ENCODE results near the gene ARMH4. TPM values are rescaled to one million over a fixed set of nuclear protein-coding genes. Genes with fewer than 3 reads are reported as not detected.

Gene ARMH4
- total and polyA plus RNA-seq, 10 of the 15 experiments (the other 5 are each of a cell fraction or from before 2014, with no cell fraction given) = 0.50 to 0.97 (median 0.60) TPM; not detected in 7

DNA sequence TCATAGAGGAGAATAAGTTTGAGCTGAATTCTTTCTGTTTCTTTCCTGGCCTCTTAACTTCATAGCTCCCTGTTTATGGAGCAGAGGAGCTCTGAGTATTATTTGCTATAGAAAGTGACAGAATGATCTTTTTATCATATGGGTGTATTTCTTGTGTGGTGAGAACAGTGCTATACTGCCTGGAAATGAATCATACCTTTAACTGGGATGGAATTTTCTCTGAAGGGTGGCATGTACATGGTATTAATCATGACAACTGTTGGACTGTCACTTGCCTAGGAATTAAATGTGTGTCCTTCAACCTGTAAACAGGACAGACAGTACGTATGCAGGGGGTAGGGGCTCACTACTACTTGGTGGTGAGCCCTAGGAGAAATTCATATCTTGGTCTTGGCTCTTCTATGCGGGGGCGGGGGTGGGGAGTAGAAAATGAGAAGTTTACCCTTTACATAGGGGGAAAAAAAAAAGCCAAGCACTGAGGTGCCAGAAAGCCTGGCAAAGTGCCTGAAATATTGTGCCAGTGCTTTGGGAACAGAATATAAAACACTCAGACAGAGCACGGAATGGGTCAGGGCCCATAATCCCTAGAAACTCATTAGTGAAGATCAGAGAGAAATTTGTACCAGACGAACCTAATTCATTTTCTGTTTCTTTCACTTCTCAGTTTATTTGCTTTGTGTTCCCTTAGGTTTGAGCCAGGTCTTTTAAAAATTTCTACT, 33.8 kb downstream of the ARMH4 start:
- Histone ChIP-seq H3K9me3 (replicated peaks; ENCODE audit: control insufficient read depth, insufficient read depth, low read length) (no peaks in the 10 kb centered on the region), H3K4me2 (ENCODE audit: control insufficient read depth, insufficient read depth) (no peak overlapping the region), H2AFZ (ENCODE audit: control insufficient read depth, low read depth, low read length) (no peak overlapping the region), H3K9ac (ENCODE audit: control insufficient read depth, insufficient read depth, low read length) (no peak overlapping the region), H3K4me3 (no peak overlapping the region), H3K27me3 (replicated peaks in 1 of 2; ENCODE audit: control insufficient read depth in 2 of 2, insufficient read depth in 2 of 2, low read length in 1 of 2) (no peaks in the 10 kb centered on the region), H4K20me1 (ENCODE audit: control insufficient read depth, insufficient read depth) (no peaks in the 10 kb centered on the region), H3K36me3 (ENCODE audit: control insufficient read depth in 2 of 2, insufficient read depth in 2 of 2, low read length in 1 of 2) (no peaks in the 10 kb centered on the region), H3K79me2 (ENCODE audit: control insufficient read depth, insufficient read depth, low read length) (no peaks in the 10 kb centered on the region), H3K4me1 (ENCODE audit: control insufficient read depth, insufficient read depth, low read length) (no peaks in the 10 kb centered on the region), H3K27ac (ENCODE audit: control insufficient read depth, insufficient read depth) (no peak overlapping the region)
- DNase-seq (ENCODE audit: low read depth, low spot score) (no peak), ATAC-seq (no peak), FAIRE-seq (no peak)
- in situ Hi-C loops (cut with MboI) (no loop called here), intact Hi-C loops (cut with micrococcal nuclease; ENCODE audit: unreplicated experiment) (no loop called here)
- ChIA-PET SMC1A (ENCODE audit: uncharacterized antibody, unreplicated experiment) (no interaction called here), CTCF (interaction anchor here (1.1 to 1.8 kb wide), 2 partner anchors 10 to 47 kb away, joined by 3 to 12 read pairs; no protein-coding TSS in a partner anchor), RAD21 (ENCODE audit: unreplicated experiment) (no interaction called here), POLR2A (no interaction called here)
- BruUV-seq (replicated peaks) = no TSS peak
- no peak for TF ChIP-seq HDAC2 (IDR thresholded peaks at IDR 0.05)
- no peak for TF ChIP-seq CBFB (IDR thresholded peaks at IDR 0.05; ENCODE audit: low read depth)
- 24% methylated on average over 5 of the region's 5 CpGs for WGBS (ENCODE audit: insufficient coverage, insufficient replicate concordance, low lambda C conversion rate, missing lambda C conversion rate)

DNA sequence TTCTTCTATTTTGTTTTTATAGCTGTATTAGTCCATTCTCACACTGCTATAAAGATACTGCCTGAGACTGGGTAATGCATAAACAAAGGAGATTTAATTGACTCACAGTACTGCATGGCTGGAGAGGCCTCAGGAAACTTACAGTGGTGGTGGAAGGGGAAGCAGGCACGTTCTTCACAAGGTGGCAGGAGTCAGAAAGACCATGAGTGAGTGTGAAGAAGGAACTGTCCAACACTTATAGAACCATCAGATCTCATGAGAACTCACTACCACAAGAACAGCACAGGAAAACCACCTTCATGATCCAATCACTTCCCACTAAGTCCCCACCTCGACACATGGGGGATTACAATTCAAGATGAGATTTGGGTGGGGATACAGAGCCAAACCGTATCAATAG, 42.3 kb downstream of the ARMH4 start:
- no peak for TF ChIP-seq NBN (IDR thresholded peaks at IDR 0.05)
- peak; percentile 24; the same call in 1 of the 2 replicates for TF ChIP-seq REST (IDR thresholded peaks at IDR 0.05; ENCODE audit: low read depth, low read length)
- H3K4me1 ChIP-seq (ENCODE audit: control insufficient read depth, insufficient read depth, low read length) = no peaks in the 10 kb centered on the region
- RAD21 ChIA-PET (ENCODE audit: unreplicated experiment) = no interaction called here
- intact Hi-C loops (cut with micrococcal nuclease; ENCODE audit: unreplicated experiment) (loop anchor here (2.0 to 5.0 kb wide), 2 partner anchors 253 to 288 kb away; partner anchors contain the start of gene TOMM20L), in situ Hi-C loops (cut with MboI) (no loop called here)
- no peak for FAIRE-seq
- SMC1A ChIA-PET (ENCODE audit: uncharacterized antibody, unreplicated experiment) = interaction anchor here (0.6 to 2.1 kb wide), 4 partner anchors 54 to 1293 kb away, joined by 3 to 9 read pairs (median 3); no protein-coding TSS in a partner anchor
- H2AFZ ChIP-seq (ENCODE audit: control insufficient read depth, low read depth, low read length) = no peak overlapping the region
- no peaks in the 10 kb centered on the region for H4K20me1 ChIP-seq (ENCODE audit: control insufficient read depth, insufficient read depth)
- H3K27ac ChIP-seq (ENCODE audit: control insufficient read depth, insufficient read depth) = no peak overlapping the region
- 2% methylated on average over 3 of the region's 3 CpGs for WGBS (ENCODE audit: insufficient coverage, insufficient replicate concordance, low lambda C conversion rate, missing lambda C conversion rate)
- H3K79me2 ChIP-seq (ENCODE audit: control insufficient read depth, insufficient read depth, low read length) = no peaks in the 10 kb centered on the region
- H3K9ac ChIP-seq (ENCODE audit: control insufficient read depth, insufficient read depth, low read length) = no peak overlapping the region
- CTCF ChIA-PET = interaction anchor here (1.2 to 5.4 kb wide), 6 partner anchors 8 to 285 kb away, joined by 3 to 19 read pairs (median 8); partner anchors contain the start of gene TOMM20L
- DNase-seq (ENCODE audit: low read depth, low spot score) = no peak
- H3K36me3 ChIP-seq (ENCODE audit: control insufficient read depth in 2 of 2, insufficient read depth in 2 of 2, low read length in 1 of 2) = no peaks in the 10 kb centered on the region
- POLR2A ChIA-PET = no interaction called here
- BruUV-seq (replicated peaks) = no TSS peak
- no peaks in the 10 kb centered on the region; a peak in 1 of 4 replicates for H3K27me3 ChIP-seq (replicated peaks in 1 of 2; ENCODE audit: control insufficient read depth in 2 of 2, insufficient read depth in 2 of 2, low read length in 1 of 2)
- no peaks in the 10 kb centered on the region for H3K9me3 ChIP-seq (replicated peaks; ENCODE audit: control insufficient read depth, insufficient read depth, low read length)
- ATAC-seq = no peak
- no peak overlapping the region for H3K4me2 ChIP-seq (ENCODE audit: control insufficient read depth, insufficient read depth)
- H3K4me3 ChIP-seq = no peak overlapping the region
